Type B pancreatic cell (in vitro differentiated cells): ENCODE results near the gene MMP7. TPM values are rescaled to one million over a fixed set of nuclear protein-coding genes. Genes with fewer than 3 reads are reported as not detected.
A peak's percentile ranks its signal among the peaks of the same experiment; 100 is the strongest.

Experiments used
- DNase-seq: peaks from one replicate; pipeline ENCODE4 v3.0.0; 2021; ENCODE audit warnings: mixed read lengths; ENCODE audit not compliant: unreplicated experiment; ENCODE audit errors: extremely low spot score
- H3K27ac Mint-ChIP-seq: 2 replicates; pipeline ENCODE4 v1.8.0; 2021; ENCODE audit warnings: mild to moderate bottlenecking, mixed read lengths
- H3K27me3 Mint-ChIP-seq: 2 replicates; pipeline ENCODE4 v1.8.0; 2021; ENCODE audit warnings: mixed read lengths
- H3K36me3 Mint-ChIP-seq: 2 replicates; pipeline ENCODE4 v1.8.0; 2021; ENCODE audit warnings: mixed read lengths
- H3K4me1 Mint-ChIP-seq: one replicate; pipeline ENCODE4 v1.8.0; 2021; ENCODE audit warnings: mixed read lengths; ENCODE audit not compliant: unreplicated experiment
- H3K4me3 Mint-ChIP-seq: 2 replicates; pipeline ENCODE4 v1.8.0; 2021; ENCODE audit warnings: mild to moderate bottlenecking, mixed read lengths
- H3K9me3 Mint-ChIP-seq: 2 replicates; pipeline ENCODE4 v1.8.0; 2021; ENCODE audit warnings: mixed read lengths
- CTCF ChIP-seq: fragments of 200-600 bp; sonication (generic); conservative IDR thresholded peaks from 2 replicates; pipeline ENCODE4 v1.5.0; 2021; ENCODE audit warnings: antibody characterized with exemption, mild to moderate bottlenecking
- total RNA-seq: library from RNA; stranded (reverse); gene quantifications from 2 replicates; pipeline ENCODE4 v1.2.1, GENCODE V29; 2021; ENCODE audit warnings: low replicate concordance

Gene MMP7
- total RNA-seq, 1 donor from 2014 or later, result 3.5 TPM

DNA sequence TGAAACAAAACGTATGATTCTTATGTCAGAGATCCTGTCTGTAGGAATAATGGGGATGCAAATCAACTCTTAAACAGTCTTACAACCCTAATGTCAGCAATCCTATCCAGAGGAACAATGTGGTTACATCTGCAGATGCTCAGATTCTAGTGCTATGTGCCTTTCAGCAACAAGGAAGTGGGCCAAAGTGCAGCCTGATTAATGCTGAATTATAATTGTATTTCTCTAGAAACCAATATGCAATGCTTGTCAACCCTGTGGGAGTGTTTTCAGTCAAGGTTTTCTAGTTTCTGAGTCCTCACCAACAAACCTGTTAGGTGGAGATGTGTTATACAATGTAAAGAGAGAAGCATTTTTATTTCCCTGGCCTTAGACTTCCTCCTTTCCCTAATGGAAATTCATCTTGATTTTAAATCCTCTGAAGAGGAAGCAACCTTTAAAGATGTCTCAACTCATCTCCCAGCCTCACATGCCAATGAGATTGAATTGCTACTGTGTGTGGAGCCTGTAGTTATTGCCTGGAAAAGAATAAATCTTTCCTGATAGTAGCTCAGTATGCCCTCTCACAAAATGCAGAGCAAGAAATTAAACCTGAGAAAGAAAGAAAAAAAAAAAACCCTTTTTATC lies 51.8 kb downstream of the MMP7 start:
- Mint-ChIP-seq H3K4me3 (no peak overlapping the region), H3K27ac (peak overlapping the region; percentile 68), H3K4me1 (peaks cover 10% of the 10 kb centered on the region), H3K36me3 (no peaks in the 10 kb centered on the region), H3K9me3 (no peaks in the 10 kb centered on the region), H3K27me3 (no peaks in the 10 kb centered on the region)
- no peak for DNase-seq
- no peak for TF ChIP-seq CTCF

- no peak for DNase-seq
- no peak for TF ChIP-seq CTCF
- Mint-ChIP-seq H3K27me3 (no peaks in the 10 kb centered on the region), H3K27ac (peak overlapping the region; percentile 55), H3K36me3 (no peaks in the 10 kb centered on the region), H3K9me3 (peaks cover 5% of the 10 kb centered on the region), H3K4me1 (peaks cover 13% of the 10 kb centered on the region), H3K4me3 (no peak overlapping the region)
Observed at GRCh38 chr11:102476812-102477211, 53.7 kb downstream of the MMP7 start.

- H3K36me3 Mint-ChIP-seq, result no peaks in the 10 kb centered on the region
- TF ChIP-seq CTCF, result no peak
- DNase-seq, result no peak
- H3K4me1 Mint-ChIP-seq, result peaks cover 13% of the 10 kb centered on the region
- H3K9me3 Mint-ChIP-seq, result peaks cover 5% of the 10 kb centered on the region
- no peaks in the 10 kb centered on the region for H3K27me3 Mint-ChIP-seq
- H3K27ac Mint-ChIP-seq, result no peak overlapping the region
- no peak overlapping the region for H3K4me3 Mint-ChIP-seq
Observed at GRCh38 chr11:102476069-102476468, 54.5 kb downstream of the MMP7 start.

DNA sequence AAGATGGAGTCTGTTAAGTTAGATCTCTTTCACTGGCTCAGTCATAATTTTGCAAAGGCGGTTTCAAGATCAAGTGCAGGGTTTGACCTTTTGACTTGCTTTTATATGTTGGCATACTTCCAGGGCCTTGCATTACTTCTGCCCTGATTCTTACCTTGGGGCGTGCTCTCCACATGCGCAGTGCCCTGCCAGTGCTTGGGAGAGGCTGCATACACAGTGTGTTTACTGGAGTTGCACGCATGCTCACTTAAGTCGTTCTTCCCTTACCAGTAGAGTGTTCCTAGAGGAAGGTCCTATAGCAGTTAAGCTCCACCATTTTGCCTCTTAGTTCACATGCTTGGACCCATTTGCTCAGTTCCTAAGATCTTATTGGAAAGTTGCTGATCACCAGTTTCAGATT lies 57.0 kb downstream of the MMP7 start:
- no peak for DNase-seq
- no peak for TF ChIP-seq CTCF
- H3K36me3 Mint-ChIP-seq, result no peaks in the 10 kb centered on the region
- H3K27me3 Mint-ChIP-seq, result no peaks in the 10 kb centered on the region
- peaks cover 21% of the 10 kb centered on the region for H3K4me1 Mint-ChIP-seq
- no peak overlapping the region for H3K27ac Mint-ChIP-seq
- H3K9me3 Mint-ChIP-seq, result peaks cover 5% of the 10 kb centered on the region
- H3K4me3 Mint-ChIP-seq, result no peak overlapping the region

GRCh38 chr11:102472127-102472526 lies 58.4 kb downstream of the MMP7 start:
- Mint-ChIP-seq H3K4me1 (peaks cover 21% of the 10 kb centered on the region), H3K4me3 (no peak overlapping the region), H3K36me3 (no peaks in the 10 kb centered on the region), H3K27ac (no peak overlapping the region), H3K9me3 (peaks cover 5% of the 10 kb centered on the region), H3K27me3 (no peaks in the 10 kb centered on the region)
- DNase-seq, result no peak
- TF ChIP-seq CTCF, result no peak

GRCh38 chr11:102471474-102471873 lies 59.1 kb downstream of the MMP7 start:
- H3K36me3 Mint-ChIP-seq, result no peaks in the 10 kb centered on the region
- peaks cover 15% of the 10 kb centered on the region for H3K4me1 Mint-ChIP-seq
- H3K9me3 Mint-ChIP-seq, result peaks cover 5% of the 10 kb centered on the region
- no peak for DNase-seq
- H3K27me3 Mint-ChIP-seq, result no peaks in the 10 kb centered on the region
- no peak overlapping the region for H3K27ac Mint-ChIP-seq
- H3K4me3 Mint-ChIP-seq, result no peak overlapping the region
- TF ChIP-seq CTCF, result no peak
